CD14-positive monocyte (primary cell): ENCODE results near the gene R3HDM2. TPM values are rescaled to one million over a fixed set of nuclear protein-coding genes. Genes with fewer than 3 reads are reported as not detected.
A peak's percentile ranks its signal among the peaks of the same experiment; 100 is the strongest.

Source experiments
- DNase-seq, 3 donors: peaks; one replicate each; pipeline ENCODE4 v3.0.0-alpha.2; 2011 to 2022
- H2AFZ ChIP-seq: 2 replicates; pipeline ENCODE4 v1.6.0; 2012; ENCODE audit warnings: mild to moderate bottlenecking, low read depth, low read length, inconsistent platforms; ENCODE audit not compliant: insufficient read depth, poor library complexity, severe bottlenecking
- H3K27ac ChIP-seq, 2 donors: 1 replicate in 1 of 2; 2 replicates in 1 of 2; pipeline ENCODE4 v1.5.1; 2012 to 2013; ENCODE audit warnings: low read length in 2 of 2, control low read depth in 1 of 2, inconsistent platforms in 1 of 2, low read depth in 1 of 2, mild to moderate bottlenecking in 1 of 2
- H3K27me3 ChIP-seq, 2 donors: one replicate each; pipeline versions ENCODE4 v1.6.0 to v1.6.1; 2011 to 2013; ENCODE audit warnings: low read length in 2 of 2; ENCODE audit not compliant: control insufficient read depth in 2 of 2, insufficient read depth in 2 of 2
- H3K36me3 ChIP-seq, 2 donors: replicated peaks in 1 of 2; 1 replicate in 1 of 2; 2 replicates in 1 of 2; pipeline versions ENCODE4 v1.5.1 to v1.6.1; 2012 to 2013; ENCODE audit warnings: low read length in 2 of 2, control low read depth in 1 of 2, inconsistent platforms in 1 of 2, mild to moderate bottlenecking in 1 of 2; ENCODE audit not compliant: insufficient read depth in 2 of 2, control insufficient read depth in 1 of 2
- H3K4me1 ChIP-seq, 2 donors: 1 replicate in 1 of 2; 2 replicates in 1 of 2; pipeline versions ENCODE4 v1.5.1 to v1.6.1; 2012 to 2013; ENCODE audit warnings: low read length in 2 of 2, control low read depth in 1 of 2, inconsistent platforms in 1 of 2, mild to moderate bottlenecking in 1 of 2, moderate library complexity in 1 of 2; ENCODE audit not compliant: insufficient read depth in 2 of 2, control insufficient read depth in 1 of 2
- H3K4me2 ChIP-seq: replicated peaks from 2 replicates; pipeline ENCODE3; 2012; ENCODE audit warnings: low read length, moderate library complexity, mild to moderate bottlenecking; ENCODE audit not compliant: poor library complexity, severe bottlenecking; ENCODE audit errors: extremely low read depth
- H3K4me3 ChIP-seq, 3 experiments: fragments of 200-600 bp in 1 of 3; sonication (generic) in 1 of 3; replicated peaks in 1 of 3; 1 replicate in 2 of 3; 2 replicates in 1 of 3; pipeline ENCODE4 v1.5.1; 2011 to 2013; ENCODE audit warnings: low read length in 3 of 3, mild to moderate bottlenecking in 3 of 3, control low read depth in 2 of 3, low read depth in 2 of 3, inconsistent platforms in 1 of 3, moderate library complexity in 1 of 3
- H3K79me2 ChIP-seq: 2 replicates; pipeline ENCODE4 v1.6.0; 2012; ENCODE audit warnings: mild to moderate bottlenecking, control low read depth, inconsistent platforms, low read length, moderate library complexity; ENCODE audit not compliant: insufficient read depth
- H3K9ac ChIP-seq: 2 replicates; pipeline ENCODE4 v1.6.0; 2017; ENCODE audit warnings: low read length, mild to moderate bottlenecking; ENCODE audit not compliant: insufficient read depth, poor library complexity, severe bottlenecking
- H3K9me3 ChIP-seq, 2 donors: replicated peaks in 1 of 2; 1 replicate in 1 of 2; 2 replicates in 1 of 2; pipeline versions ENCODE4 v1.5.1 to v1.6.1; 2012 to 2013; ENCODE audit warnings: low read length in 2 of 2, control low read depth in 1 of 2; ENCODE audit not compliant: control insufficient read depth in 1 of 2, insufficient read depth in 1 of 2
- H4K20me1 ChIP-seq: 2 replicates; pipeline ENCODE4 v1.6.0; 2012; ENCODE audit warnings: mild to moderate bottlenecking, low read length, control low read depth, moderate library complexity; ENCODE audit not compliant: insufficient read depth
- H3K27ac Mint-ChIP-seq, 7 donors: one replicate each; pipeline ENCODE4 v1.8.0; 2020; ENCODE audit warnings: mild to moderate bottlenecking in 7 of 7, mixed read lengths in 7 of 7, moderate library complexity in 6 of 7, inconsistent platforms in 2 of 7
- H3K27me3 Mint-ChIP-seq, 3 donors: one replicate each; pipeline ENCODE4 v1.8.0; 2021 to 2022; ENCODE audit warnings: low read depth in 3 of 3, mild to moderate bottlenecking in 3 of 3, mixed read lengths in 3 of 3, moderate library complexity in 3 of 3, inconsistent platforms in 1 of 3
- H3K36me3 Mint-ChIP-seq, 2 donors: one replicate each; pipeline ENCODE4 v1.8.0; 2020; ENCODE audit warnings: mixed read lengths in 2 of 2, inconsistent platforms in 1 of 2, mild to moderate bottlenecking in 1 of 2
- H3K4me1 Mint-ChIP-seq: one replicate; pipeline ENCODE4 v1.8.0; 2020; ENCODE audit warnings: mild to moderate bottlenecking, mixed read lengths
- H3K4me3 Mint-ChIP-seq, 2 donors: one replicate each; pipeline ENCODE4 v1.8.0; 2020; ENCODE audit warnings: mild to moderate bottlenecking in 2 of 2, mixed read lengths in 2 of 2, moderate library complexity in 1 of 2
- H3K9me3 Mint-ChIP-seq, 7 donors: one replicate each; pipeline ENCODE4 v1.8.0; 2020 to 2022; ENCODE audit warnings: mixed read lengths in 7 of 7, mild to moderate bottlenecking in 6 of 7, moderate library complexity in 6 of 7, inconsistent platforms in 2 of 7
- WGBS: methylation state at CpG from one replicate; pipeline ENCODE4 v1.1.5; 2013; ENCODE audit warnings: missing lambda C conversion rate; ENCODE audit not compliant: insufficient coverage; 5-methylcytosine and 5-hydroxymethylcytosine counted together
- intact Hi-C, 2 donors: fragments of 100-400 bp; cut with micrococcal nuclease; formaldehyde crosslinking; loops; one replicate each; pipeline versions ENCODE4 v1.15.0 to v1.15.1; 2023
- polyA plus RNA-seq, 3 donors: library from polyadenylated mRNA; depleted of rRNA in 1 of 3; unstranded in 2 of 3; stranded (reverse) in 1 of 3; fragments of 300-500 nt in 2 of 3; fragments of >200 nt in 1 of 3; fragmentation: Illumina TruSeq in 2 of 3; gene quantifications; 1 replicate in 2 of 3; 2 replicates in 1 of 3; pipeline ENCODE4 v1.2.3, GENCODE V29; 2012 to 2021
- TF ChIP-seq, protein P1 (sequence below): fragments of 200-600 bp; IDR thresholded peaks from one replicate; pipeline ENCODE4 v1.8.0; 2022; ENCODE audit warnings: antibody characterized with exemption, mild to moderate bottlenecking

Gene R3HDM2
- polyA plus RNA-seq, 3 donors: 4.2 to 69.4 (median 7.3) TPM

DNA sequence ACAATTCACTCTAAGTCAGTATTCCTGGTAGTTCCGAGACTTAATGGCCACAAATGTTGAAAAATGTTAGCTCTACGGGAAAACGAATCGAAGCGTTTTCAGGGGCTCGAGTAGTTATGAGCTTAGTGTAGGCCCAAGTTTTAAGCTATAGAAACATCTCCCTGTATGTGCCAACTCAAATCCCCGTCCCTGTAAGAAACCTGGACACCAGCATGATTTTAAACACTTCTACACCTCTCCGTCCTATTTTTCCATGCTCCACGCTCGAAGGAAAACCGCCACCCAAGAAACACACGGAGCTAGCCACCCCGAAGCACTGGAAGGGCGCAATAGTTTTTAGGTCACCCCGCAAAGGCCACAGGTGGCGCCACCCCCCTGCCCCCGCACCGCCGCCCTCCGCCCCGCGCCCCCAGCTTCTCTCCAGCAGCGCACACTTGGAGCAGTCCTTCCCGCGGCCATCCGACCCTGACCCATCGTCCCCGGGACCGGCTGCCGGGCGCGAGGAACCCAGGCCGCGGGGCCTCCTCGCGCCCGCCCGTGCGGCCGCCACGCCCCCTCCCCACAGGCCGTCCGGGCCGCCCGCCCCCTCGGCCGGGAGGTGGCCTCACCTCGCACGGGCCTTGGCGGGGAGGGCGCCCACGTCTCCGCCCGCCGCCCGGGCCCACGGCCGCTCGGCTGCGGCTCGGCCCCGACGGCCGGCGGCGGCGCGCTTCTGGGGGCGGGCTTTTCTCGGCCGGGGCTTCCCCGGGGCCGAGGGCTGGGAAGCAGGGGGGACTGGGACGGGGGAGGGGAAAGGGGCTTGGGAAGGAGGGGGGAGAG, 522 bp downstream of the R3HDM2 start:
- Mint-ChIP-seq H3K4me1 (peaks cover 26% of the 10 kb centered on the region), H3K9me3 (peaks cover 0 to 1% (median 0%) of the 10 kb centered on the region in 7 donors), H3K4me3 (peak overlapping the region; percentile 89 to 99), H3K36me3 (peaks cover 7 to 10% of the 10 kb centered on the region in 2 donors), H3K27ac (peak overlapping the region; percentile 97 to 99 (median 99)), H3K27me3 (no peaks in the 10 kb centered on the region)
- Histone ChIP-seq H3K4me2 (peak overlapping the region; percentile 81), H3K36me3 (peaks cover 0 to 2% of the 10 kb centered on the region in 2 donors), H3K9ac (peak overlapping the region; percentile 84), H3K27me3 (no peaks in the 10 kb centered on the region), H3K27ac (peak overlapping the region; percentile 71 to 99), H3K79me2 (peaks cover 43% of the 10 kb centered on the region), H2AFZ (peak overlapping the region; percentile 90), H4K20me1 (peaks cover 3% of the 10 kb centered on the region), H3K9me3 (no peaks in the 10 kb centered on the region), H3K4me3 (peak overlapping the region; percentile 60 to 82 (median 82)), H3K4me1 (peaks cover 15 to 21% of the 10 kb centered on the region in 2 donors)
- TF ChIP-seq, protein P1, sequence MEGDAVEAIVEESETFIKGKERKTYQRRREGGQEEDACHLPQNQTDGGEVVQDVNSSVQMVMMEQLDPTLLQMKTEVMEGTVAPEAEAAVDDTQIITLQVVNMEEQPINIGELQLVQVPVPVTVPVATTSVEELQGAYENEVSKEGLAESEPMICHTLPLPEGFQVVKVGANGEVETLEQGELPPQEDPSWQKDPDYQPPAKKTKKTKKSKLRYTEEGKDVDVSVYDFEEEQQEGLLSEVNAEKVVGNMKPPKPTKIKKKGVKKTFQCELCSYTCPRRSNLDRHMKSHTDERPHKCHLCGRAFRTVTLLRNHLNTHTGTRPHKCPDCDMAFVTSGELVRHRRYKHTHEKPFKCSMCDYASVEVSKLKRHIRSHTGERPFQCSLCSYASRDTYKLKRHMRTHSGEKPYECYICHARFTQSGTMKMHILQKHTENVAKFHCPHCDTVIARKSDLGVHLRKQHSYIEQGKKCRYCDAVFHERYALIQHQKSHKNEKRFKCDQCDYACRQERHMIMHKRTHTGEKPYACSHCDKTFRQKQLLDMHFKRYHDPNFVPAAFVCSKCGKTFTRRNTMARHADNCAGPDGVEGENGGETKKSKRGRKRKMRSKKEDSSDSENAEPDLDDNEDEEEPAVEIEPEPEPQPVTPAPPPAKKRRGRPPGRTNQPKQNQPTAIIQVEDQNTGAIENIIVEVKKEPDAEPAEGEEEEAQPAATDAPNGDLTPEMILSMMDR: peak; percentile 19
- WGBS: under 1% methylated on average over 56 of the region's 74 CpGs
- intact Hi-C loops: no loop called here
- DNase-seq: peak in 1 of 3 donors; percentile 30

DNA sequence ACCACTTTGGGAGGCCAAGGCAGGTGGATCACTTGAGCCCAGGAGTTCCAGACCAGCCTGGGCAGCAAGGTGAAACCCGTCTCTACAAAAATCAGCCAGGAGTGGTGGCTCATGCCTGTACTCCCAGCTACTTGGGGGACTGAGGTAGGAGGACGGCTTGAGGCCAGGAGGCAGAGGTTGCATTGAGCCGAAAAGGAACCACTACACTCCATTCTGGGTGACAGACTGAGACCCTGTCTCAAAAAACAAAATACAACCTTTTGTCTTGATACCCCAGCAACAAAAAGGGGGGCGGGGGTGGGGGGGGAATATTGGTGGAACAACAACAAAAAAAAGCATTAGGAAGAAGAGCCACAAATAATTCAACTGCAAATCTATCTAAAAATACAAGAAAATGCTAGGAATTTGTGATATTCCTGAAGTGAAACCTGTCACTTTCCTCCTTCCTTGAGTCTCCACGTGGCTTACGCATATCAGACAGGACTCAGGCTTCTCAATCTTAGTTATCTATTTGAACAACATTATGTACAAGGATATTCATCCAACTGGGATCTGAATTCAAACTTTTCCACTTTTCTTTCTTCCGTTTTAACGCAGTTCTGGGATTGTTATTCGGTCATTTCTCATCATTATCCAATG, 1.3 kb downstream of the R3HDM2 start:
- peaks cover 23% of the 10 kb centered on the region for H3K4me1 Mint-ChIP-seq
- H3K4me3 Mint-ChIP-seq: peak overlapping the region; percentile 89 to 99
- Histone ChIP-seq H2AFZ (peak overlapping the region; percentile 90), H3K27me3 (no peaks in the 10 kb centered on the region), H3K4me3 (peak overlapping the region; percentile 44 to 82 (median 82)), H4K20me1 (peaks cover 5% of the 10 kb centered on the region), H3K27ac (peak overlapping the region; percentile 38 to 99), H3K79me2 (peaks cover 49% of the 10 kb centered on the region), H3K4me2 (peak overlapping the region; percentile 81), H3K9me3 (no peaks in the 10 kb centered on the region), H3K4me1 (peaks cover 15 to 21% of the 10 kb centered on the region in 2 donors), H3K9ac (peak overlapping the region; percentile 84), H3K36me3 (peaks cover 0 to 6% of the 10 kb centered on the region in 2 donors)
- intact Hi-C loops: no loop called here
- TF ChIP-seq, protein P1: no peak
- no peaks in the 10 kb centered on the region for H3K27me3 Mint-ChIP-seq
- H3K9me3 Mint-ChIP-seq: peaks cover 0 to 1% (median 0%) of the 10 kb centered on the region in 7 donors
- 0% methylated on average over 2 of the region's 9 CpGs for WGBS
- DNase-seq: no peak
- peak overlapping the region; percentile 96 to 99 (median 98) for H3K27ac Mint-ChIP-seq
- H3K36me3 Mint-ChIP-seq: peaks cover 8 to 16% of the 10 kb centered on the region in 2 donors
